Occipital lobe (tissue), 2 donors: ENCODE measurements around the gene ZNF3. TPM values are rescaled to one million over a fixed set of nuclear protein-coding genes. Genes with fewer than 3 reads are reported as not detected.

Experiments
- DNase-seq: peaks from one replicate; lab custom pipeline; 2025; lab: John Stamatoyannopoulos, UW
- total RNA-seq: library from RNA; depleted of rRNA; stranded (reverse); fragments of >200 nt; gene quantifications from one replicate; pipeline ENCODE4 v1.2.3, GENCODE V29; 2014

The ZNF3 gene
- total RNA-seq, 1 donor from 2014 or later: 45.2 TPM

DNA sequence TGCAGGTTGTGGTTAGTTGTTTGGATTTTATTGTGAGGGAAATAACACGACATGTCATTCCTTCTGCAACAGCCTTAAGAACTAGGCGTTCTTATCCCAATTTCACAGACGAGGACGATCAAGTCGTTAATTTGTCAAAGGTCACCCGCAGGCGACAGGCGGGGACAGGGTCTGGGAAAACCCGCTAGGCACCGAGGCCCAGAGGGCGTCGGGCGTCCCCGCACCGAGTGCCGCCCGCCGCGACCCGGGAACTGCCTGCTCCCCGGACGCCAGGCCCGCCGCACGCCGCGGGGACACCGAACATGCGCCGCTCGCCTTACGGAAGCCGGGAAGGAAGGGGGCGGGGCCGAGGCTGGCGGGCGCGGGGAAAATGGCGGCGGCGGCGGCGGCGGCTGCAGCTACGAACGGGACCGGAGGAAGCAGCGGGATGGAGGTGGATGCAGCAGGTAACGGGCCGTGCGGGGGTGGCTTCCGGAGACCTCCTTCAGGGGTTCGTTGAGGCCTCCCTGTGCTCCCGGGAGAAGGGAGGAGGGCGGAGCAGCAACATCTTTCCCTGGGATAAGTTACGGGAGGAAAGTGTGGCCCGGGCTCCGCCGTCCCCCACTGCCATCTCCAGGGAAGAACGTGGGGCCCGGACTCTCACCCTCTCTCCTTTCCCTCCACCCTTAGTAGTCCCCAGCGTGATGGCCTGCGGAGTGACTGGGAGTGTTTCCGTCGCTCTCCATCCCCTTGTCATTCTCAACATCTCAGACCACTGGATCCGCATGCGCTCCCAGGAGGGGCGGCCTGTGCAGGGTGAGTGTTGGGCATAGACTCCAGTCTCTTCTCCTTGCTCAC, 7.3 kb upstream of the ZNF3 start, which contains the start of gene COPS6:
Gene COPS6 (plus strand): TSS at position 349 of the 837 bp plus-strand sequence. CDS start 22 bp downstream, at position 371.
- DNase-seq: peak; percentile 77

DNA sequence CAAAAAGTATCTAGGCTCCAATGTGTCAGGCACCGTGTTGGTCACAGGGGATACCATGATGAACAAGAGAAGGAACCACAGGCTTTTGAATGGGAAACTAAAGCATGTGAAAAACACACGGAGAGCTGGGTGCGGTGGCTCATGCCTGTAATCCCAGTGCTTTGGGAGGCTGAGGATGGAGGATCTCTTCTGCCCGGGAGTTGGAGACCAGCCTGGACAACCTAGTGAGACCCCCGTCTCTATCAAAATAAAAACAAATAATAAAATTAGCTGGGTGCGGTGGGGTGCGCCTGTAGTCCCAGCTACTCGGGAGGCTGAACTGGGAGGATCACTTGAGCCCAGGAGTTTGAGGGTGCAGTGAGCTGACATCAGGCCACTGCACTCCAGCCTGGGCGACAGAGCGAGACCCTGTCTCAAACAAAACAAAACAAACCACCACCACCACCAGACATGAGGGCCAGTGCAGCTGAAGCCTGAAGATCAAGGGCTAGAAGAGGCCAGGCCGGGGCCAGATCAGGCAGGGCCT, 6.6 kb upstream of the ZNF3 start:
- DNase-seq: no peak

DNA sequence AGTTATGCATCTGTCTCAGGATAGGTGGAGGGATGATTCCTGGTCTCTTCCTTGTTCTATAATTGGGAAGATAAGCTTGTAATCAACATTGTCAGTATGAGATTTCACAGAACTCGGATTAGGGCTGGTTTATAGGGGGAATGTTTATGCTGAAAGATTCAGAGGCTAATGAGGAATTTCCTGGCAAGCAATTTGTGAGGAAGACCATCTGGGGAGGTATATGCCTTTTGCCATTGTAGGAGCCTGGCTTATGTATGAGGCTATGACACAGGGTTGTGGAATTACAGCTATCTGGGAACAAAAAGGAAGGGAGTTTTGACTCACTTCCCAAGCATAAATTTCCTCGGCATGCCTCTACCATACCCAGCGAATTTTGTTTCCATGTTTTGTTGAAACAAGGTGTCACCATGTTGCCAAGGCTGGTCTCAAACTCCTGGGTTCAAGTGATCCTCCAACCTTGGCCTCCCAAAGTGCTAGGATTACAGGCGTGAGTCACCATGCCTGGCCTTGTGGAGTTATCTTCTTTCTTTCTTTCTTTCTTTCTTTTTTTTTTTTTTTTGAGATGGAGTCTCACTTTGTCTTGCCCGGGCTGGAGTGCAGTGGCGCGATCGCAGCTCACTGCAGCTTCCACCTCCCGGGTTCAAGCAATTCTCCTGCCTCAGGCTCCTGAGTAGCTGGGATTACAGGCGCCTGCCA, 5.7 kb upstream of the ZNF3 start:
- no peak for DNase-seq

DNA sequence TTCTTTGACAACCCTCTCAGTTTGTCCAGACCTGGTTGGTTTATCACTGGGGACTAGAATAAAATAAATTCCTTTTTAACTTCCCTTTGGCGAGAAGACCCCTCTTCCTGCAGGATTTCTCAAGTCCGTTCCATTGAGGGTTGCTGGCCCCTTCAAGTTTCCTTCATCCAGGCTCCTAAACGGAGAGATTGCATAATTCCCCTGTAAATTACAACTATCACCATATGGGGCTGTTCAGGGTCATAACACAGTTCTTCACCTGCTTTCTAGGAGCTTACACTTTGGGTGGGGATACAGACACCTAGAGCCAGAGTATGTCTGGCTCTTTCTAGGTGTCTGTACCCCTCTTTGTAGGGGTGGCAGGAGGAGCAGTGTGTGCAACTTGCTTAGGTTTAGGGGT, 4.0 kb upstream of the ZNF3 start:
- DNase-seq: no peak

DNA sequence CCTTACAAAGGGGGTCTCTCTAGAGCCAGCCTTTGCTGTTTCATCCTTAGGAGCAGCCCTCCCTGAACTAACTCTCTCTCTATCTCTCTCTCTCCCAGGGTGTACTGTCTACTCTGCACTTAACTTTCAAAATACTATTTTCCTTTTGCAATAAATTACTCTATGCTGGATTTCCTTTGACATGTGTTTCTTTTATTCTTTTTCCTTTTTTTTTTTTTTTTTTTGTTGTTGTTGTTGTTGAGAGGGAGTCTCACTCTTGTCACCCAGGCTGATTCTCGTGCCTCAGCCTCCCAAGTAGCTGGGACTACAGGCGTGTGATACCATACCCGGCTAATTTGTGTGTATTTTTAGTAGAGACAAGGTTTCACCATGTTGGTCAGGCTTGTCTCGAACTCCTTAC, 1.5 kb upstream of the ZNF3 start:
- no peak for DNase-seq

DNA sequence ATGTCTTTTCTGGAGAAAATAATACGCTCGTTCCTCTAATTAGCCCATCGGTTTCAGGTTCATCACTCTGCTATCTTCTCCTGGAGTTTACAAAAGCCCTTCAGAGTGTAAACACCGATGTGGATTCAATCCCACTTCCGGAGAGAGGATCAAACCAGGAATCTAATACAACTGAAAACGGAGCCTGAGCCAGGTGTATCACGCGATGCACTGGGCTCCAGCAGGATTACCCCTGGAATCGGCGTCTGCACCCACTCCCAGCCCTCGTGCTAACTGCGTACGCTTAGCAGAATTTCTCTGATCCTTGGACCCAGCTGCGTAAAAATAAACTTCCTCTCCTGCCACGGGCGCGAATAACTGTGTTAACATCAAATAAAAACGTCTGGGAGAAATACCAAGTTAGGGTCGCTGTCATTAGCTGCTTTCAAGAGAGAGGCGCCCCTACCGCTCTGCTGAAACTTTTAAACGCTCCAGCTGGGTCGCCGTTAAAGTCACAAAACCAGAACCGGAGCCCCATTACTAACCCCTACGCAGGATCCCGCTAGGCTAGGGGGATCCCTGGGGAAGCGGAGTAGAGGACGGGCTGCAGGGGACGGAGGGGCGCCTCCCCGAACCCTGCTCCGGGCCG, 502 bp downstream of the ZNF3 start:
- DNase-seq: no peak

DNA sequence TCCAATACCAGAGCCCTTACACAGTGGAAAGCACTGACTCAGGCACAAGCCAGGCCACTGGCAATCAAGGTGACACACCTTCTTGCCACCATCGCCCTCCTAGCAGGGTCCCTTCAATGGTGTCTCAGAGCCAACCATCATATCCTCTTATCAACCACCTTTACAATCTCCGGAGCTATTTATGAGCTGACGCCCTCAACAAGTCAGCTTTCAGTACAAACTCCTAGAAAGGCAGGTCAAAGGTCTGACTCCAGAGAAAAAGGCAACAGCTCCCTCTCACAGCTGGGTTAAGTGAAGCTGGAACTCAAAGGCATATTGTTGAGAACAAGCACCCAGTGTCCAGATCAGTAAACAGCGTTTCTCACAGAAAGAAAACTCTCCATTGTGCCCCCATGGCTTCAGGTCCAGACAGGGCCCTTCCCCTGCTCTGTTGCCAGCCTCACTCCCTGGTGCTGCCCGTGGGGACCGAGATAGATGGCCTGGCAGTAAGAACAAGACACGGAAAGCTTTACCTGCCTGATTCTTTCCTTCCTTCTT, 2.4 kb downstream of the ZNF3 start:
- peak; percentile 52 for DNase-seq

DNA sequence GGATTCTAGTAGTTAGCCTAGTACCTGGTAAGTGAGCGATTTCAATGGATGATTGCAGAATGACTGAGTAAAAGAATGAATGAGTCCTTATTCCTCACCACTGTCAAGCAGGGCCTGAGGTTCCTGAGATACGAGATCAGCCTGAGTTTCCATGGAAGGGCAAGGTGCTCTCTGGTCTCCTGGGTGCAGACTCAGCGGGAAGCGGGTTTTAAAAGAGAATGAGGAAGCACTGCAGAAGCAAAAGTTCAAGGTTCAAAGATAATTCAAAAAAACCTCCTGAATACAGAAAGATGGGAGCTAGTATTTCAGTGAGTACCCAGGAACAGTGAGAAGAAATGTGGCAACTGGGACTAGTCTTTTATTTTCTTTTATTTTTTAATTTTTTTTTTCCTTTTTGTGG, 4.3 kb downstream of the ZNF3 start:
- no peak for DNase-seq

DNA sequence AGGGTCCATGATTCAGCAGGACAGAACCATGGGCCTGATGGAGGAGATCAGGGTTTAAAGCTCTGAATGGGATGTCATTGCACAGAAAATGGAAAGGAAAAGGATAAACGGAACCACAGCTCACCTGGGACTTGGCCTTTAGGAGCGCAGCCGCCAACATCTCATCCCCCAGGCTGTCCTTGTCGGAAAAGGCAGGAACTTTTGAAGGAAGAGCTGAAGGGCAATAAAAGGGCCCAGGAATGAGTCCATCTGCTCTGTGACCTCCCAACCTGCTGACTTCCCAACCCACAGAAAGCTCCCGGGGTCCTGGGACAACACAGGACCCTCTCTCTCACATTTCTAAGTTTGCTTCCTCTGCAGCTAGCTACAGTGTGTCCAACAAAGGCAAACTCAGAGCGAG, 6.1 kb downstream of the ZNF3 start:
- no peak for DNase-seq

DNA sequence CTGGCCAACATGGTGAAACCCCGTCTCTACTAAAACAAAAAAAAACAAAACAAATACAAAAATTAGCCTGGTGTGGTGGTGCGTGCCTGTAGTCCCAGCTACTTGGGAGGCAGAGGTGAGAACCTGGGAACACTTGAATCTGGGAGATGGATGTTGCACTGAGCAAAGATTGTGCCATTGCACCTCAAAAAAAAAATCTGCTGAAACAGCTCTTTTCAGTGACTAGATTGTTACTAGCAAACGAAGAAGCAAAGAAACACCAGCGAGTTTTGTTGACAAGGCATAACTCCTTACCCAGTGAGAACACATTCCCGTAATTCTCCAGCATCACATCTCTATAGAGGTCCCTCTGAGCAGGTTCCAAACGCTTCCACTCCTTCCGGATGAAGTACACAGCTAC, 6.7 kb downstream of the ZNF3 start:
- DNase-seq: no peak

DNA sequence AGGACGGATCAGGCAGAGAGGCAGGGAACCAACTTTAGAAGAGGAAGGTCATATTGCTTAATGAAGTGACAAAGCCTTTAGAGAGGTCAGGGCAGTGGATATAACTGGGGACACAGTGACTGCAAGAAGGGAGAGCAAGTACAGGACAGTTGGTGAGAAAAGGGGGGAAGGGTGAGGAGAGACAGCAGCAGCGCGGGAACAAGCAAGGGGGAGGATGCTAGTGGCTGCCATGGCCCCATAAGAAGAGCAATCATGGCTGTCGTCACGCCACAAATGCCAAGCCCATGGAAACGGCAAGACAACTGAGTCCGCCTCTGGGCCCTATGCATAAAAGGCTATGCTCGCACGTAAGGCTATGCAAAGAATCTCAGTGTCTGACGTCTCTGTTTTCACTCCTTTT, 9.1 kb downstream of the ZNF3 start:
- no peak for DNase-seq

DNA sequence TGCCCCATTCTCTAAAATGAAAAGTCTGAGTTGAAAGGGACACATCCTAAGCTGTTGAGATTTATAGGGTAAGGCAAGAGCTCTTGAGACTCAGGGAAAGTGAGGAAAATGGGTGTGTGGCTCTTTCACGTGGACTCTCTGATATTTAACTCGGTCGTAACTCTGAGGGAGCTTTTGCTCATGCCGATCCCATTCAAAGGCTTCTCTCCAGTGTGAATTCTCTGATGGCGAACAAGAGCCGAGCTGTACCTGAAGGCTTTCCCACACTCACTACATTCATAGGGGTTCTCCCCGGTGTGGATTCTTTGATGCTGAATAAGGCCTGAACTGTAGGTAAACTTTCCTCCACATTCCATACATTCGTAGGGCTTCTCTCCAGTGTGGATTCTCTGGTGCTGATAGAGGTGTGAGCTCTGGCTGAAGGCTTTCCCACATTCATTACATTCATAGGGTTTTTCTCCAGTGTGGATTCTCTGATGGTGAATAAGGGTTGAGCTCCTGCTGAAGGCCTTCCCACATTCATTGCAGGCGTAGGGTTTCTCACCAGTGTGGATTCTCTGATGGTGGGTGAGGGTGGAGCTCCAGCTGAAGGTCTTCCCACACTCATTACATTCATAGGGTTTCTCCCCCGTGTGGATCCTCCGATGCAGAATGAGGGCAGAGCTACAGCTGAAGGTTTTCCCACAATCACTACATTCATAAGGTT, 10.4 kb downstream of the ZNF3 start:
- DNase-seq: no peak

DNA sequence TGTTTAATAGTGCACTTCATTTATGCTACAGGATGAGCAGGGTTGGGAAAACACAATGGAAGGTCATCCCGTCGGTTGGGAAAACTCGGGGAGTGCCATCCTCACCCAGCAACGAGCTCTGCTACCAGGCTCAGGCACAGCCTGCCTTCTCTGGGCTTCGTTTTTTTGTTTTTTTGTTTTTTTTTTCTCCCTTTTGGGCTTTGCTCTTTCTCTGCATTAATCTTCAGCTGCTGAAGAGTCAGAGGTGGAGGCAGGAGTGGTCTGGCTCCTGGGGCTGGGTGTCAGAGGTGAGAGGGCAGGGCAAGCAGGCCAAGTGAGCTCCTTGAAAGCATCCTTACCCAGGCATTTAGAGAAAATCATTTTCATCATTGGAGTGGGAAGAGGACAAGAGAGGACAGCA, 11.5 kb downstream of the ZNF3 start:
- no peak for DNase-seq

DNA sequence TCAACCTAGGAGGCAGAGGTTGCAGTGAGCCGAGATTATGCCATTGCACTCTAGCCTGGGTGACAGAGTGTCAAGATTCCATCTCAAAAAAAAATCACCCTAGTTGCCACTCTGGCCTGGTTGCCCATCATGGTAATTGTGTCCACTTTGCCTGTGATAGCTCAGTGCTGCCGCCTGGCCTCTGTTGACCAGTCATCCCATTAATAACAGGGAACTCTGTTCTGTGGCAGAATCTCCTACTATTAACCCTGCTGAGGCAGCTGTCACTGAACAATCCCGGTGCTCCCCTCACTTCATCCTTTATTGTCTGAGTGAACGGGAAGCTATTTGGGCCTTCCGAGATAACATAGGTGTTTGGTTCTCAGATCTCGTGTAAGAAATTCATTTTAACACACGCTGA, 14.6 kb downstream of the ZNF3 start:
- DNase-seq: no peak

DNA sequence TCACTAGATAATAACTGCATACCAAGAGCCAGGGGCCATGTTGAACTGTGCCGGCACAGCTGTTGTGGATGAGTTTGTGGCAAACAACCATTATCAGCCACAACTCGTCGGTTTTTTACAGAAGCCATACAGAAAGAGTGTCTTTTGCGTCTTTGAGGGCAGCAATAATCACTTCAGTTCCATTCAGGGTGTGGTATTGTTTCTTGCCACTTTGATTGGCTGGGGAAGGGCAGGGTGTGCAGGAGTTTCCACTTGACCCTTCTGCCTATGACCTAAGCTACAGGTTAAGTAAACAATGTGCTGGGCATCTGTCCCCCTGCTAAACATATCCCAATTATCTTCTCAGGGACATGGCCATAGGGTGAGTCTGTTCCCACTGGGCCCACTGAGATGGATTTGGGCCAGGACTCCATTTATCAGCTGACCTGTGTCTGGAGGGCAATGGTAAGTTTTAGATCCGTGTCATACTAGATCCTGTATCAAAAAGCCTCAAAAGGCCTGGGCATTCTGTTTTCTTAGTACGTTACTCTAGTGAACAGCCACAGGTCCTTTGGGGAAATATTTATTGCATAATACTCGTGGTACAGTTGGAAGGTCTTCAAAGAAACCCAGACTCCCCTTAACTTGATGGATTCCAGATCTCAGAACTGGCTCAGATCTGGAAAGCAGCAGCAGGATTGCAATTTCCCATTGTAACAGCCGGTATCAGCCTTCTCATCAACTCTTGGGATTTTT, 15.9 kb downstream of the ZNF3 start:
- DNase-seq: no peak

DNA sequence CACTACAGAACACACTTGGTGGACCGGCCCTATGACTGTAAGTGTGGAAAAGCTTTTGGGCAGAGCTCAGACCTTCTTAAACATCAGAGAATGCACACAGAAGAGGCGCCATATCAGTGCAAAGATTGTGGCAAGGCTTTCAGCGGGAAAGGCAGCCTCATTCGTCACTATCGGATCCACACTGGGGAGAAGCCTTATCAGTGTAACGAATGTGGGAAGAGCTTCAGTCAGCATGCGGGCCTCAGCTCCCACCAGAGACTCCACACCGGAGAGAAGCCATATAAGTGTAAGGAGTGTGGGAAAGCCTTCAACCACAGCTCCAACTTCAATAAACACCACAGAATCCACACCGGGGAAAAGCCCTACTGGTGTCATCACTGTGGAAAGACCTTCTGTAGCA, 17.4 kb downstream of the ZNF3 start:
- DNase-seq: no peak

DNA sequence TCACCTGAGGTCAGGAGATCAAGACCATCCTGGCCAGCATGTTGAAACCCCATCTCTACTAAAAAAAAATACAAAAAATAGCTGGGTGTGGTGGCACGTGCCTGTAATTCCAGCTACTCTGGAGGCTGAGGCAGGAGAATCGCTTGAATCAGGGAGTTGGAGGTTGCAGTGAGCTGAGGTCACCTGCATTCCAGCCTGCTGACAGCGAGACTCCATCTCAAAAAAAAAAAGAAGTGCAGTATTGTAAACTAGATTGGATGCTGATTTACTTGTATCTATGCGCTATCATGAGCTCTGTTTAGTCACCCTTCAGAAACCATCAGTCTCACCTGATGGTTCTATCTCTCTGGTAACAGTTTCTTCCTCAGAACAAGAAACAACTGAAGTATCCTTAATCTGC, 18.1 kb downstream of the ZNF3 start:
- DNase-seq: no peak

DNA sequence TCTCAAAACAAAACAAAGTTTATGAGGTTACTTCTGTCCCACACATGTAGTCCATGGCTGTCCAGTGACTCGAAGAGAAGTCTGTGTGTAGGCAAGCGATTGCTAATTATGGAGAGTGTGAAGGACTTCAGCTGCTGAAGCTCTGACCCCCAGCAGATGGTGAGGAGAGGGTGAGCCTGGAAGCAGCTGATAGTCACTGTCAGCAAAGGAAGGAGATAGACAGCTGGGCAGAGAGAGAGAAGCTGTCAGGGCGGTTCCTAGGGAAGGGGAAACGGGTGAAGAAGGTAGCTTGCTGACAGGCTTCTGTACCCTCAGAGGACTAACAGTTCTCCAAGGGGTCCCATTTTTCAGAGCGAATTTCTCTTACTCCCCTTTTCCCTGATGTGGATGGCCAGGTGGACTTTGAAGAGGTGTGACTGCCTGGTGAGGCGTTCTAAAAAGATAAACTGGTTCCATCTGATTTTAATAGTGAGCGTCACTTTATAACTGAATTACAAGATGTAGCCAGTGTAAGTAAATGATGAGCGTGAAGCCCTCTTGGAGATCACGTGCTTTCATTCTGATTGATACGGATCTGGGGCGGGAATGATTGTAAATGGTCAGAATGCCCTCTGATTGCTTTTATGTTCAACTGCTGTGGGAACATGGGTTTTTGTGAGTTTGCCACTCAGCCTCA, 19.9 kb downstream of the ZNF3 start:
- DNase-seq: no peak

DNA sequence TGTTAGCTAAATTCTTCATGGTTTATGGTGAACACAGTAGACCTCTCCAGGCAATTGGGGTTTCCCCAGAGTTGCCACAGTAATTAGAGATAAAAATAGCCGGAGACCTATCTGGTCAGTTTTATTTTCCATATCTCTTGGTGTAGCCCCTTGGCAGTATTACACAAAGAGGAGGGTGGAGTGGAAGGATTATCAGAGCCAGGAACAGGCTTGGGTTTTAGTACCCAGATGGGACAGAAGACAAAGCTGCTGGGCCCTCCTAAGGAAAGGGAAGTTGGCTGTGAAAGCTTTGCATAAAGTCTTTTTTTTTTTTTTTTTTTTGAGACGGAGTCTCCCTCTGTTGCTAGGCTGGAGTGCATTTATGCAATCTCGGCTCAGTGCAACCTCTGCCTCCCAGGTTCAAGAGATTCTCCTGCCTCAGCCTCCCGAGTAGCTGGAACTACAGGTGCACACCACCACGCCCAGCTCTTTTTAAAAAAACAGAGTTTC, 22.2 kb downstream of the ZNF3 start:
- no peak for DNase-seq

DNA sequence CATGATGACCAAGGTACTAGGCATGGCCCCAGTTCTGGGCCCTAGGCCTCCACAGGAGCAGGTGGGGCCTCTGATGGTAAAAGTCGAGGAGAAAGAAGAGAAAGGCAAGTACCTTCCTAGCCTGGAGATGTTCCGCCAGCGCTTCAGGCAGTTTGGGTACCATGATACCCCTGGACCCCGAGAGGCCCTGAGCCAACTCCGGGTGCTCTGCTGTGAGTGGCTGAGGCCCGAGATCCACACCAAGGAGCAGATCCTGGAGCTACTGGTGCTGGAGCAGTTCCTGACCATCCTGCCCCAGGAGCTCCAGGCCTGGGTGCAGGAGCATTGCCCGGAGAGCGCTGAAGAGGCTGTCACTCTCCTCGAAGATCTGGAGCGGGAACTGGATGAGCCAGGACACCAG, 24.5 kb downstream of the ZNF3 start:
- no peak for DNase-seq
